ENCODE results near the gene HDAC9. TPM values are rescaled to one million over a fixed set of nuclear protein-coding genes. Genes with fewer than 3 reads are reported as not detected.
"Not testable (repeated sequence)": the region's sequence is repeated elsewhere in the genome, so short reads cannot be mapped to it uniquely, and the experiment has no call there.

HDAC9 gene
- total RNA-seq, 1 donor from 2014 or later, result 52.7 TPM

DNA sequence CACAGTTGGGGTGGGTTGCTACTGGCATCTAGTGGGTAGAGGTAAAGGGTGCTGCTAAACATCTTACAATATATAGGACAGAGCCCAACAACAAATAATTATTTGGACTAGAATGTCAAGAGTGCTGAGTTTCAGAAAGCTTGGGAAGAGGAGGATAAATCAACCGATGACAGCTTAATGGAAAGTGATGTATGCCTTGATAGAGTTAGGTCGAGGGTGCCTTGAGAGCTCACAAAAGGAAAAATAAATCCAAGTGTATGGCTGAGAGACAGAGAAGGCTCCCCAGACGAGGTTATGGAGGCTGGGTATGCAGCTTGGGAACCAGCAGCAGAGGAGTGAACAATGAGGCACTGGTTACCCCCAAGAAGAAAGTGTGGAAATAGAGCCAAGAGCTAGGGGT lies 211.1 kb downstream of the HDAC9 start:
- Histone ChIP-seq H3K4me1 (ENCODE audit: control insufficient read depth in 3 of 3, insufficient read depth in 3 of 3, low read length in 3 of 3) (no peaks in the 10 kb centered on the region), H3K9ac (ENCODE audit: low read depth in 1 of 3, low read length in 3 of 3) (no peak overlapping the region), H3K27ac (ENCODE audit: low read depth, low read length) (no peak overlapping the region)

DNA sequence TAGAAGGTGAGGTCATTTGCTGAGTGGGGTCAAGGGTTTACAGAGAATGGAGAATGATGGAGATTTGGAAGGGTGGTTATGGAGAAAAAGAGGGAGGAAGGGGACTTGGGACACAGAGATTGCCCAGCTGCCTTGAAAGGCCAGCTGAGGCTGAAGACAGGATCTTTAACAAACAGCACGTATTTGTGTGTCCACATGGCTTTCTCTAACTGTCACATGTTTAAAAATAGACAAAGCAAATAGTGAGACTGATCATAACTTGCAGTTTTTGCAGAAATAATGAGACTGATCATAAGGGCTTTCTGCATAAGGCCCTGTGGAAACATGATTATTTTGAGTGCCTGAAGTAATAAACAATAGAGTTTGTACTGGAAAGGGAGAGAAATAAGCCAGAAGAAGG lies 212.7 kb downstream of the HDAC9 start:
- Histone ChIP-seq H3K4me3 (ENCODE audit: low read length in 3 of 3) (no peak overlapping the region), H3K27ac (ENCODE audit: low read depth, low read length) (no peak overlapping the region), H3K9ac (ENCODE audit: low read depth in 1 of 3, low read length in 3 of 3) (no peak overlapping the region), H3K9me3 (ENCODE audit: control insufficient read depth in 3 of 3, low read length in 3 of 3) (no peaks in the 10 kb centered on the region), H3K27me3 (ENCODE audit: control insufficient read depth in 3 of 3, insufficient read depth in 3 of 3, low read length in 3 of 3) (no peaks in the 10 kb centered on the region), H3K36me3 (ENCODE audit: control insufficient read depth in 3 of 3, insufficient read depth in 3 of 3, low read length in 3 of 3) (no peaks in the 10 kb centered on the region), H3K4me1 (ENCODE audit: control insufficient read depth in 3 of 3, insufficient read depth in 3 of 3, low read length in 3 of 3) (no peaks in the 10 kb centered on the region)

More for the DNA sequence above, 211.1 kb downstream of the HDAC9 start:
- Histone ChIP-seq H3K9me3 (ENCODE audit: control insufficient read depth in 3 of 3, low read length in 3 of 3) (no peaks in the 10 kb centered on the region), H3K4me3 (ENCODE audit: low read length in 3 of 3) (no peak overlapping the region), H3K36me3 (ENCODE audit: control insufficient read depth in 3 of 3, insufficient read depth in 3 of 3, low read length in 3 of 3) (no peaks in the 10 kb centered on the region), H3K27me3 (ENCODE audit: control insufficient read depth in 3 of 3, insufficient read depth in 3 of 3, low read length in 3 of 3) (no peaks in the 10 kb centered on the region)

- H3K4me1 ChIP-seq (ENCODE audit: control insufficient read depth in 3 of 3, insufficient read depth in 3 of 3, low read length in 3 of 3), result no peaks in the 10 kb centered on the region
- H3K9me3 ChIP-seq (ENCODE audit: control insufficient read depth in 3 of 3, low read length in 3 of 3), result no peaks in the 10 kb centered on the region
- H3K27me3 ChIP-seq (ENCODE audit: control insufficient read depth in 3 of 3, insufficient read depth in 3 of 3, low read length in 3 of 3), result no peaks in the 10 kb centered on the region
- H3K36me3 ChIP-seq (ENCODE audit: control insufficient read depth in 3 of 3, insufficient read depth in 3 of 3, low read length in 3 of 3), result no peaks in the 10 kb centered on the region
- no peak overlapping the region for H3K4me3 ChIP-seq (ENCODE audit: low read length in 3 of 3)
- no peak overlapping the region for H3K27ac ChIP-seq (ENCODE audit: low read depth, low read length)
- H3K9ac ChIP-seq (ENCODE audit: low read depth in 1 of 3, low read length in 3 of 3), result no peak overlapping the region
Measured at GRCh38 chr7:18715988-18716387, 220.4 kb downstream of the HDAC9 start.

DNA sequence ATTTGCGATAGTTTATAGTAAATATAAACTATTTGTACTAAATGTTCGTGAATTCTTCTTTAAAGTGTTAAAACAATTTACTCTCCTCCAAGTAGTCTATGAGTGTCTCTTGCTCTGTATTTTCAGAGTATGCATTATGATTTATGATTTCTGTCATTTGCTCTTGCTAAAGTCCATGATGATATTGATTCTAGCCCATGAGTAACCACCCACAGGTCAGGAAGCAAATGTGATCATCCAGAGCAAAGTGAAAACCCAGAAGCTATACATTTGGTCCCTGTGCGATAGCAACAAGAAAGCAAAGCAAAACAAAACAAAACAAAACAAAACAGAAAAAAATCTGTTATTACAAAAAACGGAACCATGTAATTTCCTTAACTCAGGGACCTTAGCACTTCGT lies 225.9 kb downstream of the HDAC9 start:
- no peak overlapping the region for H3K9ac ChIP-seq (ENCODE audit: low read depth in 1 of 3, low read length in 3 of 3)
- no peaks in the 10 kb centered on the region for H3K27me3 ChIP-seq (ENCODE audit: control insufficient read depth in 3 of 3, insufficient read depth in 3 of 3, low read length in 3 of 3)
- H3K4me1 ChIP-seq (ENCODE audit: control insufficient read depth in 3 of 3, insufficient read depth in 3 of 3, low read length in 3 of 3), result no peaks in the 10 kb centered on the region
- no peaks in the 10 kb centered on the region for H3K9me3 ChIP-seq (ENCODE audit: control insufficient read depth in 3 of 3, low read length in 3 of 3)
- no peaks in the 10 kb centered on the region for H3K36me3 ChIP-seq (ENCODE audit: control insufficient read depth in 3 of 3, insufficient read depth in 3 of 3, low read length in 3 of 3)
- no peak overlapping the region for H3K27ac ChIP-seq (ENCODE audit: low read depth, low read length)
- no peak overlapping the region for H3K4me3 ChIP-seq (ENCODE audit: low read length in 3 of 3)

DNA sequence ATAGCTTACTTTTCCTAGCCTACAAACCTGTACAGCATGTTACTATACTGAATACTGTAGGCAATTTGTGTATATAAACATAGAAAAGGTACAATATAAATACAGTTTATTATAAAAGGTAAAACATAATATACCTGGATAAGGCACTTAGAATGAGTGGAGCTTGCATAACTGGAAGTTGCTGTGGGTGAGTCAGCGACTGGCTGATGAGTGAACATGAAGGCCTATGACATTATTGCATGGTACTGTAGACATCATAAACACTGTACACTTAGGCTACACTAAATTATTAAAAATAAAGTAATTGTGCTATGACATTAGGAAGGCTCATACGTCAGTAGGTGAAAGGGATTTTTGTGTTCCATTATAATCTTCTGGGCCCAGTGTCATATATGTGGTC lies 228.8 kb downstream of the HDAC9 start:
- no peak overlapping the region for H3K9ac ChIP-seq (ENCODE audit: low read depth in 1 of 3, low read length in 3 of 3)
- no peaks in the 10 kb centered on the region for H3K9me3 ChIP-seq (ENCODE audit: control insufficient read depth in 3 of 3, low read length in 3 of 3)
- H3K27me3 ChIP-seq (ENCODE audit: control insufficient read depth in 3 of 3, insufficient read depth in 3 of 3, low read length in 3 of 3), result no peaks in the 10 kb centered on the region
- H3K4me1 ChIP-seq (ENCODE audit: control insufficient read depth in 3 of 3, insufficient read depth in 3 of 3, low read length in 3 of 3), result no peaks in the 10 kb centered on the region
- no peak overlapping the region for H3K27ac ChIP-seq (ENCODE audit: low read depth, low read length)
- H3K4me3 ChIP-seq (ENCODE audit: low read length in 3 of 3), result no peak overlapping the region
- no peaks in the 10 kb centered on the region for H3K36me3 ChIP-seq (ENCODE audit: control insufficient read depth in 3 of 3, insufficient read depth in 3 of 3, low read length in 3 of 3)

- H3K36me3 ChIP-seq (ENCODE audit: control insufficient read depth in 3 of 3, insufficient read depth in 3 of 3, low read length in 3 of 3), result no peaks in the 10 kb centered on the region
- no peak overlapping the region for H3K9ac ChIP-seq (ENCODE audit: low read depth in 1 of 3, low read length in 3 of 3)
- no peaks in the 10 kb centered on the region for H3K4me1 ChIP-seq (ENCODE audit: control insufficient read depth in 3 of 3, insufficient read depth in 3 of 3, low read length in 3 of 3)
- H3K27me3 ChIP-seq (ENCODE audit: control insufficient read depth in 3 of 3, insufficient read depth in 3 of 3, low read length in 3 of 3), result no peaks in the 10 kb centered on the region
- H3K9me3 ChIP-seq (ENCODE audit: control insufficient read depth in 3 of 3, low read length in 3 of 3), result no peaks in the 10 kb centered on the region
- no peak overlapping the region for H3K27ac ChIP-seq (ENCODE audit: low read depth, low read length)
- no peak overlapping the region for H3K4me3 ChIP-seq (ENCODE audit: low read length in 3 of 3)
Measured at GRCh38 chr7:18727115-18727870, 231.7 kb downstream of the HDAC9 start.

DNA sequence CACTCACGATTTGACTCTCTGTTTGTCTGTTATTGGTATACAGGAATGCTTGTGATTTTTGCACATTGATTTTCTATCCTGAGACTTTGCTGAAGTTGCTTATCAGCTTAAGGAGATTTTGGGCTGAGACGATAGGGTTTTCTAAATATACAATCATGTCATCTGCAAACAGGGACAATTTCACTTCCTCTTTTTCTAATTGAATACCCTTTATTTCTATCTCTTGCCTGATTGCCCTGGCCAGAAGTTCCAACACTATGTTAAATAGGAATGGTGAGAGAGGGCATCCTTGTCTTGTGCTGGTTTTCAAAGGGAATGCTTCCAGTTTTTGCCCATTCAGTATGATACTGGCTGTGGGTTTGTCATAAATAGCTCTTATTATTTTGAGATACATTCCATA lies 240.5 kb downstream of the HDAC9 start:
- H3K36me3 ChIP-seq (ENCODE audit: control insufficient read depth in 3 of 3, insufficient read depth in 3 of 3, low read length in 3 of 3); H3K27me3 ChIP-seq (ENCODE audit: control insufficient read depth in 3 of 3, insufficient read depth in 3 of 3, low read length in 3 of 3); H3K9me3 ChIP-seq (ENCODE audit: control insufficient read depth in 3 of 3, low read length in 3 of 3); H3K4me1 ChIP-seq (ENCODE audit: control insufficient read depth in 3 of 3, insufficient read depth in 3 of 3, low read length in 3 of 3); H3K4me3 ChIP-seq (ENCODE audit: low read length in 3 of 3); H3K27ac ChIP-seq (ENCODE audit: low read depth, low read length); H3K9ac ChIP-seq (ENCODE audit: low read depth in 1 of 3, low read length in 3 of 3): not testable (repeated sequence)

- Histone ChIP-seq H3K9ac (ENCODE audit: low read depth in 1 of 3, low read length in 3 of 3) (no peak overlapping the region), H3K27me3 (ENCODE audit: control insufficient read depth in 3 of 3, insufficient read depth in 3 of 3, low read length in 3 of 3) (no peaks in the 10 kb centered on the region), H3K27ac (ENCODE audit: low read depth, low read length) (no peak overlapping the region), H3K4me1 (ENCODE audit: control insufficient read depth in 3 of 3, insufficient read depth in 3 of 3, low read length in 3 of 3) (no peaks in the 10 kb centered on the region), H3K9me3 (ENCODE audit: control insufficient read depth in 3 of 3, low read length in 3 of 3) (no peaks in the 10 kb centered on the region), H3K4me3 (ENCODE audit: low read length in 3 of 3) (no peak overlapping the region), H3K36me3 (ENCODE audit: control insufficient read depth in 3 of 3, insufficient read depth in 3 of 3, low read length in 3 of 3) (no peaks in the 10 kb centered on the region)
Measured at GRCh38 chr7:18740579-18740988, 245.0 kb downstream of the HDAC9 start.

- no peak overlapping the region for H3K9ac ChIP-seq (ENCODE audit: low read depth in 1 of 3, low read length in 3 of 3)
Measured at GRCh38 chr7:18753972-18754610, 258.5 kb downstream of the HDAC9 start.

GRCh38 chr7:18754766-18755165 lies 259.2 kb downstream of the HDAC9 start:
- no peaks in the 10 kb centered on the region for H3K27me3 ChIP-seq (ENCODE audit: control insufficient read depth in 3 of 3, insufficient read depth in 3 of 3, low read length in 3 of 3)
- no peak overlapping the region for H3K4me3 ChIP-seq (ENCODE audit: low read length in 3 of 3)
- H3K4me1 ChIP-seq (ENCODE audit: control insufficient read depth in 3 of 3, insufficient read depth in 3 of 3, low read length in 3 of 3), result no peaks in the 10 kb centered on the region
- H3K36me3 ChIP-seq (ENCODE audit: control insufficient read depth in 3 of 3, insufficient read depth in 3 of 3, low read length in 3 of 3), result no peaks in the 10 kb centered on the region
- no peaks in the 10 kb centered on the region for H3K9me3 ChIP-seq (ENCODE audit: control insufficient read depth in 3 of 3, low read length in 3 of 3)
- no peak overlapping the region for H3K27ac ChIP-seq (ENCODE audit: low read depth, low read length)
- no peak overlapping the region for H3K9ac ChIP-seq (ENCODE audit: low read depth in 1 of 3, low read length in 3 of 3)

More at GRCh38 chr7:18753972-18754610, 258.5 kb downstream of the HDAC9 start:
- no peaks in the 10 kb centered on the region for H3K9me3 ChIP-seq (ENCODE audit: control insufficient read depth in 3 of 3, low read length in 3 of 3)
- H3K4me3 ChIP-seq (ENCODE audit: low read length in 3 of 3), result no peak overlapping the region
- peaks cover 0 to 2% (median 0%) of the 10 kb centered on the region in 3 donors for H3K36me3 ChIP-seq (ENCODE audit: control insufficient read depth in 3 of 3, insufficient read depth in 3 of 3, low read length in 3 of 3)
- H3K27me3 ChIP-seq (ENCODE audit: control insufficient read depth in 3 of 3, insufficient read depth in 3 of 3, low read length in 3 of 3), result no peaks in the 10 kb centered on the region
- no peaks in the 10 kb centered on the region for H3K4me1 ChIP-seq (ENCODE audit: control insufficient read depth in 3 of 3, insufficient read depth in 3 of 3, low read length in 3 of 3)
- no peak overlapping the region for H3K27ac ChIP-seq (ENCODE audit: low read depth, low read length)

Data from skeletal muscle tissue (tissue), 4 donors.